ENCODE data around the gene TRDMT1.

TRDMT1 gene

DNA sequence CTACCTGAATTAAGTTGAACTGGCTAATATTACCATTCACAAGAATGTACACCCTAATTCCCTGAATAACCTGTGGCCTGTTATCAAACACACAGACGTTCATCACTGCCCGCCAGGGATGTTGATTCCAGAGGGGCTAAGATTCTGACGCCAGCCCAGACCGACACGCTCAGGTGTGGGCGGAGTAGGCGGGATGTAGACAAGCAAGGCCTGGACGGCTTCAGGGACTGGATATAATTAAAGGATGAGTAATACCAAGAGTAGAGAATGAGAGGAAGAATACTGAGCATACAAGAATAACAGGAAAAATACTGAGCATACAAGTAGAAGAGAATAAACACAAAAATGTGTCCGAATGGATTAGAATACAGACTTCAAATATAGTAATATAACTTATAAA lies 100.9 kb downstream of the TRDMT1 start:
- Histone ChIP-seq H3K27ac (ENCODE audit: low read depth, low read length) (peak overlapping the region; percentile 67), H3K27me3 (ENCODE audit: control insufficient read depth in 5 of 5, insufficient read depth in 4 of 5, low read length in 5 of 5) (no peaks in the 10 kb centered on the region), H3K9ac (ENCODE audit: low read length in 5 of 5) (no peak overlapping the region), H3K4me1 (ENCODE audit: control insufficient read depth in 5 of 5, insufficient read depth in 5 of 5, low read length in 5 of 5) (peaks cover 0 to 10% (median 4%) of the 10 kb centered on the region in 5 donors), H3K36me3 (ENCODE audit: control insufficient read depth in 5 of 5, insufficient read depth in 5 of 5, low read length in 5 of 5) (no peaks in the 10 kb centered on the region), H3K4me3 (ENCODE audit: low read depth in 1 of 5, low read length in 5 of 5) (no peak overlapping the region), H3K9me3 (ENCODE audit: control insufficient read depth in 5 of 5, low read length in 5 of 5) (no peaks in the 10 kb centered on the region)

DNA sequence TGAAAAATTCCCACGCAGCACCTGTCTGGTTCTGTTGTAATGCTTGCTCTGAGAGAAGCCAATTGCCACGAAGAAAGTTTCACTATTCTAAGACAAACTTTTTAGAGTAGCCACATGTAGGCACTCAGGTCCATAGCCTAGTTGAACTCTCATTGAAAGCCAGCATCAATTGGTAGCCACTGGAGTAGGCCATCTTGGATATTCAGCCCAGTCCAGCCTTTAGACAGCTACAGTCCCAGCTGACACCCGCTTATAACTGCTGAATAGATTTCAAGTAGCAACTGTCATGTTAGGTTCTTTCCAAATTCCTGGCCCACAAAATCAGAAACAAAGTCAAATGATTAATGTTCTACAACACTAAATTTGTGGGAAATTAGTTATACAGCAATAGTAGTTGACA lies 103.5 kb downstream of the TRDMT1 start:
- no peaks in the 10 kb centered on the region for H3K27me3 ChIP-seq (ENCODE audit: control insufficient read depth in 5 of 5, insufficient read depth in 4 of 5, low read length in 5 of 5)

More for the DNA sequence above, 103.5 kb downstream of the TRDMT1 start:
- Histone ChIP-seq H3K27ac (ENCODE audit: low read depth, low read length) (no peak overlapping the region), H3K9ac (ENCODE audit: low read length in 5 of 5) (no peak overlapping the region), H3K9me3 (ENCODE audit: control insufficient read depth in 5 of 5, low read length in 5 of 5) (no peaks in the 10 kb centered on the region), H3K4me1 (ENCODE audit: control insufficient read depth in 5 of 5, insufficient read depth in 5 of 5, low read length in 5 of 5) (peaks cover 0 to 6% (median 5%) of the 10 kb centered on the region in 5 donors), H3K4me3 (ENCODE audit: low read depth in 1 of 5, low read length in 5 of 5) (no peak overlapping the region), H3K36me3 (ENCODE audit: control insufficient read depth in 5 of 5, insufficient read depth in 5 of 5, low read length in 5 of 5) (no peaks in the 10 kb centered on the region)

Measured in subcutaneous abdominal adipose tissue (tissue), 5 donors.